Left forelimb (tissue), 1 donor: ENCODE measurements around the gene CHAF1A.

ENCODE experiments used
- DNase-seq: peaks from one replicate; pipeline ENCODE4 v3.0.0-alpha.2; 2018; ENCODE audit warnings: low spot score

CHAF1A gene

GRCh38 chr19:4405977-4406376 is 3.5 kb downstream of the CHAF1A start:
- no peak for DNase-seq

GRCh38 chr19:4406626-4407025 is 4.2 kb downstream of the CHAF1A start:
- DNase-seq = no peak

GRCh38 chr19:4409123-4409933 is 6.9 kb downstream of the CHAF1A start:
- DNase-seq = no peak

GRCh38 chr19:4413588-4413987 is 11.1 kb downstream of the CHAF1A start:
- no peak for DNase-seq

GRCh38 chr19:4414144-4414799 is 11.8 kb downstream of the CHAF1A start:
- DNase-seq = no peak

GRCh38 chr19:4414800-4415321 is 12.4 kb downstream of the CHAF1A start:
- DNase-seq = no peak

- no peak for DNase-seq
Measured at GRCh38 chr19:4415352-4415751, 12.9 kb downstream of the CHAF1A start.

GRCh38 chr19:4416268-4416667 is 13.8 kb downstream of the CHAF1A start:
- DNase-seq = no peak

- DNase-seq = no peak
Measured at GRCh38 chr19:4423416-4424126, 21.1 kb downstream of the CHAF1A start.

GRCh38 chr19:4425537-4425936 is 23.1 kb downstream of the CHAF1A start:
- no peak for DNase-seq

GRCh38 chr19:4428326-4428975 is 26.0 kb downstream of the CHAF1A start:
- no peak for DNase-seq

GRCh38 chr19:4429256-4429655 is 26.8 kb downstream of the CHAF1A start:
- DNase-seq = no peak

- no peak for DNase-seq
Measured at GRCh38 chr19:4429771-4430171, 27.3 kb downstream of the CHAF1A start.

- DNase-seq = no peak
Measured at GRCh38 chr19:4430760-4431159, 28.3 kb downstream of the CHAF1A start.

GRCh38 chr19:4431296-4431695 is 28.9 kb downstream of the CHAF1A start:
- DNase-seq = no peak

GRCh38 chr19:4431808-4432674 is 29.6 kb downstream of the CHAF1A start:
- DNase-seq = no peak

- DNase-seq = no peak
Measured at GRCh38 chr19:4432918-4433506, 30.6 kb downstream of the CHAF1A start.

- no peak for DNase-seq
Measured at GRCh38 chr19:4434391-4434790, 32.0 kb downstream of the CHAF1A start.

GRCh38 chr19:4436231-4436630 is 33.8 kb downstream of the CHAF1A start:
- DNase-seq = no peak

- DNase-seq = no peak
Measured at GRCh38 chr19:4437103-4437502, 34.7 kb downstream of the CHAF1A start.

GRCh38 chr19:4439243-4439642 is 36.8 kb downstream of the CHAF1A start:
- DNase-seq = no peak
